Muscle layer of colon (tissue), 2 donors: ENCODE measurements around the gene TTC9B.
"Not testable (repeated sequence)": the region's sequence is repeated elsewhere in the genome, so short reads cannot be mapped to it uniquely, and the experiment has no call there.

Experiments used
- H3K27ac ChIP-seq: one replicate; pipeline ENCODE4 v1.7.0; 2013; ENCODE audit warnings: low read depth, mild to moderate bottlenecking, low read length, moderate library complexity
- H3K27me3 ChIP-seq, 2 donors: one replicate each; pipeline ENCODE4 v1.7.0; 2013; ENCODE audit warnings: low read length in 2 of 2, mild to moderate bottlenecking in 2 of 2; ENCODE audit not compliant: insufficient read depth in 2 of 2, control insufficient read depth in 1 of 2
- H3K36me3 ChIP-seq: one replicate; pipeline ENCODE4 v1.7.0; 2013; ENCODE audit warnings: mild to moderate bottlenecking, low read length; ENCODE audit not compliant: insufficient read depth
- H3K4me1 ChIP-seq: one replicate; pipeline ENCODE4 v1.7.0; 2013; ENCODE audit warnings: mild to moderate bottlenecking, low read length; ENCODE audit not compliant: insufficient read depth
- H3K4me3 ChIP-seq, 2 donors: one replicate each; pipeline ENCODE4 v1.7.0; 2013; ENCODE audit warnings: low read length in 2 of 2, low read depth in 1 of 2, mild to moderate bottlenecking in 1 of 2, moderate library complexity in 1 of 2
- H3K9ac ChIP-seq: one replicate; pipeline ENCODE4 v1.7.0; 2013; ENCODE audit warnings: low read length
- H3K9me3 ChIP-seq: one replicate; pipeline ENCODE4 v1.7.0; 2013; ENCODE audit warnings: mild to moderate bottlenecking, low read length
- donor health status: abdominal sarcoma.
- donor health status: Adenocarcinoma of cecum.

TTC9B gene

GRCh38 chr19:40219029-40219428 lies 845 bp upstream of the TTC9B start:
- H3K36me3 ChIP-seq, H3K9me3 ChIP-seq, H3K9ac ChIP-seq, H3K4me1 ChIP-seq, H3K4me3 ChIP-seq, H3K27ac ChIP-seq: not testable (repeated sequence)
- peaks cover 30 to 72% of the 10 kb centered on the region in 2 donors for H3K27me3 ChIP-seq

- Histone ChIP-seq H3K27ac (no peak overlapping the region), H3K27me3 (peaks cover 21 to 54% of the 10 kb centered on the region in 2 donors), H3K36me3 (no peaks in the 10 kb centered on the region), H3K9ac (no peak overlapping the region), H3K4me1 (no peaks in the 10 kb centered on the region), H3K4me3 (no peak overlapping the region), H3K9me3 (no peaks in the 10 kb centered on the region)
Observed at GRCh38 chr19:40217027-40217810, 965 bp downstream of the TTC9B start.

- Histone ChIP-seq H3K36me3 (no peaks in the 10 kb centered on the region), H3K4me1 (no peaks in the 10 kb centered on the region), H3K27me3 (peaks cover 21 to 52% of the 10 kb centered on the region in 2 donors), H3K9me3 (no peaks in the 10 kb centered on the region), H3K4me3 (no peak overlapping the region), H3K27ac (no peak overlapping the region), H3K9ac (no peak overlapping the region)
Observed at GRCh38 chr19:40216777-40217026, 1.5 kb downstream of the TTC9B start.

GRCh38 chr19:40216013-40216776 lies 2.0 kb downstream of the TTC9B start:
- H3K4me3 ChIP-seq, result no peak overlapping the region
- no peak overlapping the region for H3K9ac ChIP-seq
- H3K4me1 ChIP-seq, result no peaks in the 10 kb centered on the region
- peaks cover under 1% of the 10 kb centered on the region for H3K36me3 ChIP-seq
- H3K9me3 ChIP-seq, result no peaks in the 10 kb centered on the region
- H3K27ac ChIP-seq, result no peak overlapping the region
- peaks cover 21 to 52% of the 10 kb centered on the region in 2 donors for H3K27me3 ChIP-seq

- Histone ChIP-seq H3K9me3 (no peaks in the 10 kb centered on the region), H3K27me3 (peaks cover 21 to 41% of the 10 kb centered on the region in 2 donors), H3K27ac (no peak overlapping the region), H3K4me1 (no peaks in the 10 kb centered on the region), H3K4me3 (no peak overlapping the region), H3K9ac (no peak overlapping the region), H3K36me3 (peaks cover 8% of the 10 kb centered on the region)
Observed at GRCh38 chr19:40214936-40215335, 3.2 kb downstream of the TTC9B start.

GRCh38 chr19:40213882-40214570 lies 4.2 kb downstream of the TTC9B start:
- peaks cover 16% of the 10 kb centered on the region for H3K36me3 ChIP-seq

GRCh38 chr19:40213251-40213829 lies 4.8 kb downstream of the TTC9B start:
- H3K9me3 ChIP-seq, result no peaks in the 10 kb centered on the region
- H3K4me3 ChIP-seq, result no peak overlapping the region
- H3K36me3 ChIP-seq, result peaks cover 19% of the 10 kb centered on the region
- H3K9ac ChIP-seq, result no peak overlapping the region
- H3K4me1 ChIP-seq, result no peaks in the 10 kb centered on the region
- H3K27me3 ChIP-seq, result peaks cover 16 to 25% of the 10 kb centered on the region in 2 donors
- H3K27ac ChIP-seq, result no peak overlapping the region

More at GRCh38 chr19:40213882-40214570, 4.2 kb downstream of the TTC9B start:
- H3K4me3 ChIP-seq, result no peak overlapping the region
- no peaks in the 10 kb centered on the region for H3K9me3 ChIP-seq
- H3K4me1 ChIP-seq, result no peaks in the 10 kb centered on the region
- no peak overlapping the region for H3K27ac ChIP-seq
- H3K9ac ChIP-seq, result no peak overlapping the region
- H3K27me3 ChIP-seq, result peaks cover 21 to 31% of the 10 kb centered on the region in 2 donors

GRCh38 chr19:40210889-40211288 lies 7.3 kb downstream of the TTC9B start:
- Histone ChIP-seq H3K4me1 (no peaks in the 10 kb centered on the region), H3K9ac (no peak overlapping the region), H3K4me3 (no peak overlapping the region), H3K9me3 (no peaks in the 10 kb centered on the region), H3K36me3 (peaks cover 19% of the 10 kb centered on the region), H3K27me3 (peaks cover 0 to under 1% of the 10 kb centered on the region in 2 donors), H3K27ac (no peak overlapping the region)

- H3K36me3 ChIP-seq, result peaks cover 29% of the 10 kb centered on the region
- no peak overlapping the region for H3K9ac ChIP-seq
- H3K27ac ChIP-seq, result no peak overlapping the region
- H3K4me1 ChIP-seq, result no peaks in the 10 kb centered on the region
- no peaks in the 10 kb centered on the region for H3K27me3 ChIP-seq
- H3K9me3 ChIP-seq, result no peaks in the 10 kb centered on the region
- H3K4me3 ChIP-seq, result no peak overlapping the region
Observed at GRCh38 chr19:40208602-40209001, 9.6 kb downstream of the TTC9B start.

GRCh38 chr19:40205760-40206159 lies 12.4 kb downstream of the TTC9B start:
- Histone ChIP-seq H3K9ac (no peak overlapping the region), H3K27ac (no peak overlapping the region), H3K9me3 (no peaks in the 10 kb centered on the region), H3K4me3 (no peak overlapping the region), H3K4me1 (no peaks in the 10 kb centered on the region), H3K36me3 (peaks cover 31% of the 10 kb centered on the region), H3K27me3 (no peaks in the 10 kb centered on the region)

GRCh38 chr19:40204381-40204780 lies 13.8 kb downstream of the TTC9B start:
- Histone ChIP-seq H3K36me3 (peaks cover 24% of the 10 kb centered on the region), H3K27ac (no peak overlapping the region), H3K27me3 (no peaks in the 10 kb centered on the region)

More at GRCh38 chr19:40204381-40204780, 13.8 kb downstream of the TTC9B start:
- Histone ChIP-seq H3K9ac (no peak overlapping the region), H3K9me3 (no peaks in the 10 kb centered on the region), H3K4me3 (no peak overlapping the region), H3K4me1 (no peaks in the 10 kb centered on the region)
